ENCODE data around the gene OTULINL. TPM values are rescaled to one million over a fixed set of nuclear protein-coding genes. Genes with fewer than 3 reads are reported as not detected.

Gene OTULINL
- polyA plus RNA-seq, 1 of the 3 experiments (the other 2 are of a cell fraction) = 0.26 TPM

DNA sequence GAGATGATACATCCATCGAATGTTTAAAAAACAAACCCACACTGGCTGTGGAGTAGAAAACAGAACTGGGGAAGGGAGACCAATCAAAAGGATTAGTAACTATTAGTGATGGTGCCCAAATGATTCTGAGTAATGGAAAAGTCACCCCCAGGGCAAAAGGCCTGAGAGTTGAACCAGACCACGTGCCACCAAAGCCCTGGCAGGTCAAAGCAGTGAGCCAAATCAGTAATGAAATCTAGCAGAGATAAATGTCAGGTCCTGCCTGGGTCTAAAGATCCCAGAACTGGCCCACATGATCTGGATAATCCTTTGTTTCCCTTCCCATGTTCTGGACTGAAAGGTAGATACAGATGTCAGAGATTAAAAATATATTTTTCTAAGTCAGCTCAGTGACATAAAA, 9.4 kb downstream of the OTULINL start (continued):
- TF ChIP-seq, protein P1, sequence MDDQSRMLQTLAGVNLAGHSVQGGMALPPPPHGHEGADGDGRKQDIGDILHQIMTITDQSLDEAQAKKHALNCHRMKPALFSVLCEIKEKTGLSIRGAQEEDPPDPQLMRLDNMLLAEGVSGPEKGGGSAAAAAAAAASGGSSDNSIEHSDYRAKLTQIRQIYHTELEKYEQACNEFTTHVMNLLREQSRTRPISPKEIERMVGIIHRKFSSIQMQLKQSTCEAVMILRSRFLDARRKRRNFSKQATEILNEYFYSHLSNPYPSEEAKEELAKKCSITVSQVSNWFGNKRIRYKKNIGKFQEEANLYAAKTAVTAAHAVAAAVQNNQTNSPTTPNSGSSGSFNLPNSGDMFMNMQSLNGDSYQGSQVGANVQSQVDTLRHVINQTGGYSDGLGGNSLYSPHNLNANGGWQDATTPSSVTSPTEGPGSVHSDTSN (IDR thresholded peaks at IDR 0.05) = no peak
- TF ChIP-seq RAD21 (IDR thresholded peaks at IDR 0.05; ENCODE audit: low read length) = peak; percentile 2; the same call in 1 of the 2 replicates
- TF ChIP-seq, protein P2, sequence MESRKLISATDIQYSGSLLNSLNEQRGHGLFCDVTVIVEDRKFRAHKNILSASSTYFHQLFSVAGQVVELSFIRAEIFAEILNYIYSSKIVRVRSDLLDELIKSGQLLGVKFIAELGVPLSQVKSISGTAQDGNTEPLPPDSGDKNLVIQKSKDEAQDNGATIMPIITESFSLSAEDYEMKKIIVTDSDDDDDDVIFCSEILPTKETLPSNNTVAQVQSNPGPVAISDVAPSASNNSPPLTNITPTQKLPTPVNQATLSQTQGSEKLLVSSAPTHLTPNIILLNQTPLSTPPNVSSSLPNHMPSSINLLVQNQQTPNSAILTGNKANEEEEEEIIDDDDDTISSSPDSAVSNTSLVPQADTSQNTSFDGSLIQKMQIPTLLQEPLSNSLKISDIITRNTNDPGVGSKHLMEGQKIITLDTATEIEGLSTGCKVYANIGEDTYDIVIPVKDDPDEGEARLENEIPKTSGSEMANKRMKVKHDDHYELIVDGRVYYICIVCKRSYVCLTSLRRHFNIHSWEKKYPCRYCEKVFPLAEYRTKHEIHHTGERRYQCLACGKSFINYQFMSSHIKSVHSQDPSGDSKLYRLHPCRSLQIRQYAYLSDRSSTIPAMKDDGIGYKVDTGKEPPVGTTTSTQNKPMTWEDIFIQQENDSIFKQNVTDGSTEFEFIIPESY (IDR thresholded peaks at IDR 0.05; ENCODE audit: borderline replicate concordance, low read depth) = no peak

DNA sequence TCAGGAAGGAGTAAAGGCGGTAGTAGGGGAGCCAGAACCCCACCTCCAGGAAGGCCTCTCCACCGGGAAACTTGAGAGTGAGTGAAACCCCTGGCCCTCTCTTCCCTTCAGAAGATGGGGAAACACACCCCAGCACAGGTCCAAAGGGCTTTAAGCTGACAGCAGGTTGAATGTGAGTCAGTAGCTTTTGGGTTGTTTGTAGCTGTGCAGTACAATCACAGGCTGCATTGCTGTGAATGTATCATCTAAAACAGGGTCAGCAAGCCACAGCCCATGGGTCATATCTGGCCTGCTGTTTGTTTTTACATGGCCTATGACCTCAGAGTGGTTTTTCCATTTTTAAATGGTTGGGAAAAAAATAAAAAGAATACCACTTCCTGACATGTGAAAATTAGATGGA, 10.0 kb downstream of the OTULINL start:
- Histone ChIP-seq H3K27me3 (ENCODE audit: insufficient read depth) (no peaks in the 10 kb centered on the region; the same call in 1 of the 2 replicates), H3K9me3 (no peaks in the 10 kb centered on the region), H3K4me1 (ENCODE audit: control insufficient read depth in 1 of 2, insufficient read depth in 2 of 2, low read depth in 1 of 2, low read length in 1 of 2) (peaks cover 0 to 46% of the 10 kb centered on the region in 2 experiments; a peak in 2 of 4 replicates), H3K9me2 (no peaks in the 10 kb centered on the region), H2AFZ (ENCODE audit: low read depth) (no peak overlapping the region), H3K79me2 (ENCODE audit: insufficient read depth) (no peaks in the 10 kb centered on the region), H3K27ac (ENCODE audit: low read depth in 2 of 2, low read length in 1 of 2) (peak overlapping the region in 1 of 2 experiments; percentile 81; a peak in 2 of 4 replicates), H3K9ac (no peak overlapping the region), H3K36me3 (replicated peaks in 1 of 2; ENCODE audit: control insufficient read depth in 1 of 2, insufficient read depth in 2 of 2, low read length in 1 of 2) (no peaks in the 10 kb centered on the region), H3K4me3 (ENCODE audit: low read depth in 2 of 2, low read length in 1 of 2) (no peak overlapping the region), H3K4me2 (no peak overlapping the region), H3F3A (replicated peaks; ENCODE audit: insufficient read depth) (no peaks in the 10 kb centered on the region), H4K20me1 (ENCODE audit: insufficient read depth) (no peaks in the 10 kb centered on the region)
- TF ChIP-seq SMC3 (IDR thresholded peaks at IDR 0.05; ENCODE audit: low read depth, low read length) (no peak), MXI1 (IDR thresholded peaks at IDR 0.05; ENCODE audit: low read depth, low read length) (no peak), RCOR1 (IDR thresholded peaks at IDR 0.05; ENCODE audit: low read length) (no peak), NFIC (IDR thresholded peaks at IDR 0.05; ENCODE audit: borderline replicate concordance) (no peak), SIN3A (IDR thresholded peaks at IDR 0.05; ENCODE audit: borderline replicate concordance, low read depth, low read length) (no peak), YY1 (IDR thresholded peaks at IDR 0.05; ENCODE audit: low read depth) (no peak), NRF1 (IDR thresholded peaks at IDR 0.05; ENCODE audit: low read depth, low read length) (no peak), TCF12 (IDR thresholded peaks at IDR 0.05) (no peak), RXRA (IDR thresholded peaks at IDR 0.05; ENCODE audit: borderline replicate concordance, low read depth) (no peak), ELF1 (IDR thresholded peaks at IDR 0.05) (no peak), FOXJ3 (CRISPR knock-in tag; IDR thresholded peaks at IDR 0.05) (no peak), EP300 (IDR thresholded peaks at IDR 0.05; ENCODE audit: borderline replicate concordance in 1 of 2, low read depth in 1 of 2, low read length in 1 of 2) (no peak), GATA2 (CRISPR knock-in tag; IDR thresholded peaks at IDR 0.05) (no peak), JUND (IDR thresholded peaks at IDR 0.05) (no peak), RAD21 (IDR thresholded peaks at IDR 0.05; ENCODE audit: low read length) (no peak)
- TF ChIP-seq, protein P3, sequence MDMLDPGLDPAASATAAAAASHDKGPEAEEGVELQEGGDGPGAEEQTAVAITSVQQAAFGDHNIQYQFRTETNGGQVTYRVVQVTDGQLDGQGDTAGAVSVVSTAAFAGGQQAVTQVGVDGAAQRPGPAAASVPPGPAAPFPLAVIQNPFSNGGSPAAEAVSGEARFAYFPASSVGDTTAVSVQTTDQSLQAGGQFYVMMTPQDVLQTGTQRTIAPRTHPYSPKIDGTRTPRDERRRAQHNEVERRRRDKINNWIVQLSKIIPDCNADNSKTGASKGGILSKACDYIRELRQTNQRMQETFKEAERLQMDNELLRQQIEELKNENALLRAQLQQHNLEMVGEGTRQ (IDR thresholded peaks at IDR 0.05; ENCODE audit: borderline replicate concordance, low read depth, low read length) = no peak
- TF ChIP-seq, protein P2 (IDR thresholded peaks at IDR 0.05; ENCODE audit: borderline replicate concordance, low read depth) = no peak
- TF ChIP-seq, protein P4, sequence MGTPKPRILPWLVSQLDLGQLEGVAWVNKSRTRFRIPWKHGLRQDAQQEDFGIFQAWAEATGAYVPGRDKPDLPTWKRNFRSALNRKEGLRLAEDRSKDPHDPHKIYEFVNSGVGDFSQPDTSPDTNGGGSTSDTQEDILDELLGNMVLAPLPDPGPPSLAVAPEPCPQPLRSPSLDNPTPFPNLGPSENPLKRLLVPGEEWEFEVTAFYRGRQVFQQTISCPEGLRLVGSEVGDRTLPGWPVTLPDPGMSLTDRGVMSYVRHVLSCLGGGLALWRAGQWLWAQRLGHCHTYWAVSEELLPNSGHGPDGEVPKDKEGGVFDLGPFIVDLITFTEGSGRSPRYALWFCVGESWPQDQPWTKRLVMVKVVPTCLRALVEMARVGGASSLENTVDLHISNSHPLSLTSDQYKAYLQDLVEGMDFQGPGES (IDR thresholded peaks at IDR 0.05; ENCODE audit: low read depth, low read length) = no peak
- TF ChIP-seq, protein P5, sequence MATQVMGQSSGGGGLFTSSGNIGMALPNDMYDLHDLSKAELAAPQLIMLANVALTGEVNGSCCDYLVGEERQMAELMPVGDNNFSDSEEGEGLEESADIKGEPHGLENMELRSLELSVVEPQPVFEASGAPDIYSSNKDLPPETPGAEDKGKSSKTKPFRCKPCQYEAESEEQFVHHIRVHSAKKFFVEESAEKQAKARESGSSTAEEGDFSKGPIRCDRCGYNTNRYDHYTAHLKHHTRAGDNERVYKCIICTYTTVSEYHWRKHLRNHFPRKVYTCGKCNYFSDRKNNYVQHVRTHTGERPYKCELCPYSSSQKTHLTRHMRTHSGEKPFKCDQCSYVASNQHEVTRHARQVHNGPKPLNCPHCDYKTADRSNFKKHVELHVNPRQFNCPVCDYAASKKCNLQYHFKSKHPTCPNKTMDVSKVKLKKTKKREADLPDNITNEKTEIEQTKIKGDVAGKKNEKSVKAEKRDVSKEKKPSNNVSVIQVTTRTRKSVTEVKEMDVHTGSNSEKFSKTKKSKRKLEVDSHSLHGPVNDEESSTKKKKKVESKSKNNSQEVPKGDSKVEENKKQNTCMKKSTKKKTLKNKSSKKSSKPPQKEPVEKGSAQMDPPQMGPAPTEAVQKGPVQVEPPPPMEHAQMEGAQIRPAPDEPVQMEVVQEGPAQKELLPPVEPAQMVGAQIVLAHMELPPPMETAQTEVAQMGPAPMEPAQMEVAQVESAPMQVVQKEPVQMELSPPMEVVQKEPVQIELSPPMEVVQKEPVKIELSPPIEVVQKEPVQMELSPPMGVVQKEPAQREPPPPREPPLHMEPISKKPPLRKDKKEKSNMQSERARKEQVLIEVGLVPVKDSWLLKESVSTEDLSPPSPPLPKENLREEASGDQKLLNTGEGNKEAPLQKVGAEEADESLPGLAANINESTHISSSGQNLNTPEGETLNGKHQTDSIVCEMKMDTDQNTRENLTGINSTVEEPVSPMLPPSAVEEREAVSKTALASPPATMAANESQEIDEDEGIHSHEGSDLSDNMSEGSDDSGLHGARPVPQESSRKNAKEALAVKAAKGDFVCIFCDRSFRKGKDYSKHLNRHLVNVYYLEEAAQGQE (IDR thresholded peaks at IDR 0.05; ENCODE audit: low read depth, low read length) = no peak
- TF ChIP-seq, protein P6, sequence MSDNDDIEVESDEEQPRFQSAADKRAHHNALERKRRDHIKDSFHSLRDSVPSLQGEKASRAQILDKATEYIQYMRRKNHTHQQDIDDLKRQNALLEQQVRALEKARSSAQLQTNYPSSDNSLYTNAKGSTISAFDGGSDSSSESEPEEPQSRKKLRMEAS (IDR thresholded peaks at IDR 0.05; ENCODE audit: low read depth) = no peak
- WGBS (ENCODE audit: low lambda C conversion rate) = 44% methylated on average over 2 of the region's 2 CpGs
- DNase-seq = no peak
- POLR2A ChIA-PET = interaction anchor here (1.4 kb wide), 1 partner anchor 9 kb away, joined by 4 read pairs; no protein-coding TSS in a partner anchor
- CTCF ChIA-PET = interaction anchor here (0.7 to 1.9 kb wide), 3 partner anchors 9 to 192 kb away, joined by 3 to 6 read pairs (median 4); no protein-coding TSS in a partner anchor
